ENCODE results near the gene TBC1D13.
"Not testable (repeated sequence)": the region's sequence is repeated elsewhere in the genome, so short reads cannot be mapped to it uniquely, and the experiment has no call there.

TBC1D13 gene

DNA sequence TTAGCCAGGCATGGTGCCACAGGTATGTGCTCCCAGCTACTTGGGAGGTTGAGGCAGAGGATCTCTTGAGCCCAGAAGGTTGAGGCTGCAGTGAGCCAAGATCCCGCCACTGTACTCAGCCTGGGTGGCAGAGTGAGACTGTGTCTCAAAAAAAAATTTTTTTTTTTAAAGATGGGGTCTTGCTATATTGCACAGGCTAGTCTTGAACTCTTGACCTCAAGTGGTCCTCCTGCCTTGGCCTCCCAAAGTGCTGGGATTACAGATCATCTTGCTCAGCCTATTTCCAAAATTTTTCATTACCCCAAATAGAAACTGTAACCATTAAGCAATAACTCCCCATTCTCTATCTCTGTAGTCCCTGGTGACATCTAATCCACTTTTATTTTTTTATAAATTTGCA, 4.4 kb upstream of the TBC1D13 start:
- no peak for DNase-seq (ENCODE audit: low read depth in 2 of 3, low spot score in 1 of 3)

DNA sequence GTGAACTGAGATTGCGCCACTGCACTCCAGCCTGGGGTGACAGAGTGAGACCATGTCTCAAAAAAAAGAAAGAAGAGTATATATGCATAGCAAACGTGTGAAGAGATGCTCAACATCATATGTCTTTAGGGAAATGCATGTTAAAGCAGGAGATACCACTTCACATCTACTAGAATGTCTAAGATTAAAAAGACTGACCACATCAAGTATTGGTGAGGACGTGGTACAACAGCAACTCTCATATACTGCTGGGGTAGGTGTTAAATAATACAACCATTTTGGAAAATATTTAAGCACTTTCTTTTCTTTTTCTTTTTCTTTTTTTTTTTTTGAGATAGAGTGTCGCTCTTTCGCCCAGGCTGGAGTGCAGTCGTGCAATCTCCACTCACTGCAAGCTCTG, 1.6 kb upstream of the TBC1D13 start:
- DNase-seq (ENCODE audit: low read depth in 2 of 3, low spot score in 1 of 3) = no peak

DNA sequence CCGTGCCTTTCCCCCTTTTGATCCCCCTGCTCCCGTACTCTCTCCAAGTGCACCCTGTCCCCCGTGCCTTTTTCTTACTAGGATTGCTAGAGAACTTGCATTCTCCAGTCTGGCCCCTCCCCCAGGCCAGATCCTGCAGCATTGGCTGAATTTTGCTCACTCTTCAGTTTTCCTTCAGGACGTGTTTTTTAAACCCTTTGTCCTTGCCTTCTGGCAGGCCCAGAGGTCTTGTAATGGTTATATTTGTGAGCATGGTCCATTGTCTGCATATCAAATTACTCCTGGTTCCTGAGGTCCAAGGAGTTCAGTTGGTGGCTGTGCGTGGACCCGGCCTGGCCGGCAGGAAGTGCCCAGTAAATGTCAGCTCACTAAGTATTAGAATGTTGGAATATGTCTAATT, 606 bp downstream of the TBC1D13 start:
- DNase-seq (ENCODE audit: low read depth in 2 of 3, low spot score in 1 of 3) = no peak

DNA sequence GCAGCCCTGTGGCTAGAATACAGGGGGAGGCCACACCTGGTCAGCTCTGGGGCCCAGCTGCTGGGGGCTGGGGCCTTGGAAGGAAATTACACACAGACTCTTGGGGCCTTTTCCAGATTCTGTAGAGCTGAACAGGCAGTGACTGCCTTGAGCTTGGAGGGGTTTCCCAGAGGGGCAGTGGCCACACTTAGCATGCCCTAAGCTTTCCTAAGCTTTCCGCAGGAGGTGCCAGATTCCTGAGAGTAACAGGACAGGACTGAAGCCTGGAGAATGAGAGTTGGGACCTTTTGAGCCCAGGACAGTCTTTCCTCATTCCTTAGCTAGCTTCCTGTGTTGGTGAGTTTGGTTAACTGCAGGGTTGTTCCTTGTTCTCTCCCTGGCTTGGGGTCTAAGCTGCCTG, 1.4 kb downstream of the TBC1D13 start:
- DNase-seq (ENCODE audit: low read depth in 2 of 3, low spot score in 1 of 3) = no peak

DNA sequence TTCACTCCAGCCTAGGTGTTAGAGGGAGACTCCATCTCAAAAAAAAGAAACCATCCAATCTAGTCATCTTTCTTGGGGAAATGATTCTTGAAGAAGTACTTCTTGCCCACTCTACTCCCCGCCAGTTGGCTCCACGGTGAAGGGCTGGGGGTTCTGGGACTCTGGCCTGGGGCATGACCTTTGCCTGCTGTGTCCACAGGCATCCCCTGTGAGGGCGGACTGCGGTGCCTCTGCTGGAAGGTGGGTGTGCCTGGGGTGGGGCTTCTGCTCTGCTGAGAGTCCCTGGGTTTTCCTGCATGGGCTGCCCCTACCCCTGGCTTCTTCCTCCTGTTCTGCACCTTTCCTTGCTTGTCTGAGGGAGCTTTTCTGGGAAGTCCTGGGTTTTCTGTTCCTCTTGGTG, 3.5 kb downstream of the TBC1D13 start:
- DNase-seq (ENCODE audit: low read depth in 2 of 3, low spot score in 1 of 3) = no peak

DNA sequence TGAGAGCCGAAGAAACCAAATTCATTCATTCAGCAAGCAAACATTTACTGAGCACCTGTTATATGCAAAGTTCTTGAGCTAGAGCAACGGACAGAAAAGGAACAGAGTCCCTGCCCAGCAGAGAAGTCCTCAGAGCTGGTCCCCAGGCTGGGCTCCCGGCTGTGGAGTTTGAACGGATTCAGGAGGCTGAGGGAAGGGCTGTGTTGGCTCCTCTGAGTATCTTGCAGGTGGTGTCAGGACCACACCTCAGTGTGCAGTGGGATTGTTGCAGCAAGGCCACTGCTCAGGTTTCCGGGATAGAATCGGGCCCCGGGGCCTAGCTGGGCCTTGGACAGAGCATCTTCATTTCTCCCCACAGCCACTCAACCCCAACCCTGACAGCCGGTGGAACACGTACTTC, 5.1 kb downstream of the TBC1D13 start:
- DNase-seq (ENCODE audit: low read depth in 2 of 3, low spot score in 1 of 3) = no peak

DNA sequence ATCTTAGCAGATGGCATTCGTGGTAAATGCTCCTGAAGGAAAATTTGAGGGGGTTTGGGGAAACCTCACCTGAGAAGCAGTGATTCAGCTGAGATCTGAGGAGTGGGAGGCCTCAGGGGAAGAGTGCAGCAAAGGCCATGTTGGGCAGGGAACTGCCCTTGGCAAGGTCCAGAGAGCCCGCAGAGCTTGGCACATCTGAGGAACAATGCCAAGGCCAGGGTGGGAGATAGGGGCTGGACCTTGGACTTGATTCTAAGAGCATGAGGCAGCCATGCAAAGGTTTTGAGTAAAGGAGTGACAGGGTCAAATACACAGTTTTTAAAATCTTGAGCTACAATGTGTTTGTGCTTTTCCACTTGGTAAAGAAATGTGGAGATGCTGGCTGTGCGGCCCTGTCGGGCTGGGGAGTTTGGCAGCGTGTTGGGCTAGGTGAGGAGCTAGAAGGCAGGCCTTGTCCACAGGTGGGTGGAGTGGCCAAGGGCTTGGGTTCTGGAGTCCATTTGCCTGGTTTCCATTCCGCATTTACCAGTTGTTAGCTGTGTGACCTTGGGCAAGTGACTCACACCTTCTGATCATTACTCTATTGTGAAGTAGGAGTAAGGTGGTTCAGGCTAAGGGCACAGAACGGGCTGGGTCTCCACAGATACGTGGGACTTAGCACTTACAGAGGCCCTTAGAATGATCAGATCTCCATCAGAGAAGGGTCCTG, 6.1 kb downstream of the TBC1D13 start:
- no peak for DNase-seq (ENCODE audit: low read depth in 2 of 3, low spot score in 1 of 3)

DNA sequence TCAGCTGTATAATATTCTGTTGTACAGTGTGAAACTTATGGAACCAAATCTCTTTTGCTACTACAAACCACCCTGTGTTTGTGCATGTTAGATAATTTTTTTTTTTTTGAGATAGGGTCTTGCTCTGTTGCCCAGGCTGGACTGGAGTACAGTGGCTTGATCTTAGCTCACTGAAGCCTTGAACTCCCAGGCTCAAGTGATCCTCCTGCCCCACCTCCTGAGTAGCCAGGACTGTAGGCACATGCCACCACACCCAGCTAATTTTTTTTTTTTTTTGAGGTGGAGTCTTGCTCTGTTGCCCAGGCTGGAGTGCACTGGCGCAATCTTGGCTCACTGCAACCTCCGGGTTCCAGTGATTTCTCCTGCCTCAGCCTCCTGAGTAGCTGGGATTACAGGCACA, 7.9 kb downstream of the TBC1D13 start:
- DNase-seq (ENCODE audit: low read depth in 2 of 3, low spot score in 1 of 3) = not testable (repeated sequence)

DNA sequence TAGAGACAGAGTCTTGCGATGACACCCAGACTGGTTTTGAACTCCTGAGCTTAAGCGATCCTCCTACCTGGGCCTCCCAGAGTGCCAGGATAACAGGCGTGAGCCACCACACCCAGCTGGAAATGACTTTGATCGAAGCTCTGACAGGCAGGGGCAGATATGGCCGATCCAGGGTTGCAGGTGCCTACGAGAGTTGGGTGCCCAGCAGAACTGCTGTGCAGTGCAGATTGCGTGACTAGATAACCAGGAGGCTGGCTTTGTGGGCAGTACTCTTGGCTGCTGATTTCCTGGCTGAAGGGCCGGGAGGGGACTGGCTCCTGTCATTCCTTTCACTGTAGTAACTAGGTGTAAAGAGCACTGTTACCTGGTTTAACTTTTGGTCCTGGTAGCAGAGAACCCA, 11.8 kb downstream of the TBC1D13 start:
- no peak for DNase-seq (ENCODE audit: low read depth in 2 of 3, low spot score in 1 of 3)

DNA sequence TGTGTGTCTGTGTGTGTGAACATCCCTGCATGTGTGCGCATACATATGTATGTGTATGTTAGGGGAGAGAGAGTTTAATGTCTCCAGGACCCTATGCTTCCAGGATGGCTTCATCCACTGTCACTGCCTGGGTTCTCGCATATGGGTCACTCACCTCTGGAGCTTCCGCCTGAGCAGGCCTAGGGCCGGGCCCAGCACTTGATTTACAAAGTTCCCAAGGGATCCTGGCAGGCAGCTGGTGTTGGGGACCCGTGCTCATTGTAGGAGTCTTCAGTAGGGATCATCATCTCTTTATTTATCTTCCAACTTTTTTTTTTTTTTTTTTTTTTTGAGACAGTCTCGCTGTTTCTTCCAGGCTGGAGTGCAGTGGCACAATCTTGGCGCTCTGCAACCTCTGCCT, 13.0 kb downstream of the TBC1D13 start:
- DNase-seq (ENCODE audit: low read depth in 2 of 3, low spot score in 1 of 3) = no peak

DNA sequence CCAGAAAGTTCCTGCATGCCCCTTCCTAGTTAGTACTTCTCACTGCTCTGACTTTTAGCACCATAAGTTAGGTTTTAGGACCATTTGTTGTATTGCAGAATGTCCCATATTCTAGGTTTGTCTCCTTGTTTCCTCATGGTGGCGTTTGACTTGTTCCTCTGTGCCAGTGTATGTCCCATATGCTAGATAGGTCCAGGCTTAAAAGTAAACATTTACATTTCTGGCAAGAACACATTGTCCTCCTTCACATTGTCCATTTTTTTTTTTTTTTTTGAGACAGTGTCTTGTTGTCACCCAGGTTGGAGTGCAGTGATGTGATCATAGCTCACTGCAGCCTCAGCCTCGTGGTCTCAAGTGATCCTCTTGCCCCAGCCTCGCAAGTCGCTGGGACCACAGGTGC, 15.4 kb downstream of the TBC1D13 start:
- DNase-seq (ENCODE audit: low read depth in 2 of 3, low spot score in 1 of 3) = no peak

DNA sequence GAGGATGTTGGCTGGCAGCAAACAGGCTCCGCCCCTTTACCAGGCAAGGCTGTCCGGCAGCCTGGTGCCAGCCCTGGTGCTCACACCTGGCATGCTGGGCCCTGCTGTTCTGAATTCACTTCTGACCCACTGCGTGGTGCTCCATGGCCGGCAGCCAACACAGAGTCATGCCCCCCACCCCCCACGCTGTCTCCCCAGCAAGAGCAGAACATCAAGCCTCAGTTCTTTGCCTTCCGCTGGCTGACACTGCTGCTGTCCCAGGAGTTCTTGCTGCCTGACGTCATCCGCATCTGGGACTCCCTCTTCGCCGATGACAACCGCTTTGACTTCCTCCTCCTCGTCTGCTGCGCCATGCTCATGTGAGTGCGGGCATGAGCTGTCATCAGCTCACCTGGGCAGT, 18.6 kb downstream of the TBC1D13 start:
- DNase-seq (ENCODE audit: low read depth in 2 of 3, low spot score in 1 of 3) = no peak

DNA sequence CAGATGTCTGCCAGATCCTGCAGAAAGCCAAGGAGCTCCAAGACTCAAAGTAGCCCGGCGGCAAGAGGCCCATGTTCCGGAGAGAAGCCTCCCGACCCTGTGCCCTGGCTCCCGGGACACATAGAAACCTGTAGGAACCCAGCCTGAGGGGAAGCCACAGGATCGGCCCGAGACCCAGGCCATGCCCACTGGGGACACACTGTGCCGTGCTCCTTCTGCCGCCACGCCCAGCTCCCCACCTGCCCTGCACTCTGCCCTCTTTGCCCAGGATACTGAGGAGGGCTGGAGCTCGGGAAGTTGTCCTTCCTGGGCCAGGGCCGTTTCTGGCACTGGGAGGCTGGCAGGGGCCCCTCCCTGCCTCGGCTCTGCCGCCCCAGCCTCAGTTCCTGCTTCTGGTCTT, 20.8 kb downstream of the TBC1D13 start:
- no peak for DNase-seq (ENCODE audit: low read depth in 2 of 3, low spot score in 1 of 3)

DNA sequence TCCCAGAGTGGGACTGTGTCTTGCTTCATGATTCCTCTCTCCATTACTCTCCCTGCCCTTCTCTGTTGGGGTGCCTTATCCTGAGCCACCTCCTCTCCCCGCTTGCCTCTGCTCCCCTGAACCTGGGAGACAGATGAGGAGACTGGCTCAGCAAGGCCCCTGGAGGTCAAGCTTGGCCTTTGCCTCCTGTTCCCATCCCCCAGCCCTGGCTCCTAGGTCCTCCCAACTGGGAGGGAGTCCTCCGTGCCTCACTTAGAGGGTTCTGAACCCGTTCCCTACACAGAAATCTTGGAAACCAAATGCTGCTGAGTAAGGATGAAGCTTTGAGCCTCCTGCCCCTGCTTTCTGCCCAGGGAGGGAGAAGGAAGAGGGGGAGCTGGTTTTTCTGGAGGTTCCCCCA, 21.5 kb downstream of the TBC1D13 start:
- DNase-seq (ENCODE audit: low read depth in 2 of 3, low spot score in 1 of 3) = no peak

DNA sequence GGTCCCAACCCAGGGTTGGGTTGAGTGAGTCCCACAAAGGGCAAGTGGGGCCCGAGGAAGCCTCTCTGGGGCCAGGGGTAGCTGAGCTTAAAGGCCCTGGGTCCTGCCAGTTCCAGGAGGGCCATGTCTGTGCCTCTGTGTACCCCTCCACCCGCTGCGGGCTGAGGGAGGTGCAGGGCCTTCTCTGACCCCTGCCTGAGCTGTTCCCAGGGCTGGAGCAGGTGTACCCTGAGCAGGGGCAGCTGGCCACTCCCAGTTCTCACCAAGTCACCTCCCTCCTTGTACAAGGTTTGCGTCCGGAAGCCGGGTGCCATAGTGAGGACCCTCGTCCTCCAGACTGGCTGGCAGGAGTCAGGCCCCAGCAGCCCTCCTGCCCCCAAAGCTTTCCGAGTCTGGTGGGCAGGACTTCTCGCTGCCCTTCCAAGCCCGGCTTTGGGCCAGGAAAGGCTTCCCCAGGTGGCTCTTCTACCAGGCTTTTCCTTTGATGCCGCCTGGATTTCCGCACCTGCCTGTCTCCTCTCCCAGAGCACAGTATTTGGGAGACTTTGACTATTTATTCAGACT, 22.1 kb downstream of the TBC1D13 start:
- DNase-seq (ENCODE audit: low read depth in 2 of 3, low spot score in 1 of 3) = no peak

DNA sequence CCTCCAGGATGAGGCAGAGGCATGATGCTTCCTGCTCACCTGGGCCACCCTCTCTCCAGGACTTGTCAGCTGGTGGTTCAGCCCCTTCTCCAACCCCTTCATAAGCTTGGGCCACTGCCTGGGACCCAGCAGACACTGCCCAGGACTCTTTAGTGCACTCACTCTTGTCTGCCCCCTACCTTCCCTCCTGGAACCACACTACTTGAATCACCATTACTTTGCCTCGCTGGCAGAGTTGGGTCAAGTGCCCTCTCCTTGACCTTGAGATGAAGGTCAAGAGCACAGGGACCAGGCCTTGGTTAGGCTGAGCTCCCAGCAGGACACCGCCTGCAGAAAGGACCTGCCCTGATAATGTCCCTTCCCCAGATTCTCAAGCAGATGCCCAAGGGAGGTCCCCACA, 22.8 kb downstream of the TBC1D13 start:
- no peak for DNase-seq (ENCODE audit: low read depth in 2 of 3, low spot score in 1 of 3)

DNA sequence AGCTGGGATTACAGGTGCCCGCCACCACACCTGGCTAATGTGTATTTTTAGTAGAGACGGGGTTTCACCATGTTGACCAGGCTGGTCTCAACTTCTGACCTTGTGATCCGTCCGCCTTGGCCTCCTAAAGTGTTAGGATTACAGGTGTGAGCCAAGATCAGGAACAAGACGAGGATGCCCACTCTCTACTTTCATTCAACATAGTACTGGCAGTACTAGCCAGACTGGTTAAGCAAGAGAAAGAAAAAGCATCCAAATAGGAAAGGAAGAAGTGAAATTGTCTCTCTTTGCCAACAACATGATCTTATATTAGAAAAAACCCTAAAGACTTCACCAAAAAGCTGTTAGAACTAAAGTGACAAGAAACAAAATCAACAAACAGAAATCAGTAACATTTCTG, 23.8 kb downstream of the TBC1D13 start:
- no peak for DNase-seq (ENCODE audit: low read depth in 2 of 3, low spot score in 1 of 3)

DNA sequence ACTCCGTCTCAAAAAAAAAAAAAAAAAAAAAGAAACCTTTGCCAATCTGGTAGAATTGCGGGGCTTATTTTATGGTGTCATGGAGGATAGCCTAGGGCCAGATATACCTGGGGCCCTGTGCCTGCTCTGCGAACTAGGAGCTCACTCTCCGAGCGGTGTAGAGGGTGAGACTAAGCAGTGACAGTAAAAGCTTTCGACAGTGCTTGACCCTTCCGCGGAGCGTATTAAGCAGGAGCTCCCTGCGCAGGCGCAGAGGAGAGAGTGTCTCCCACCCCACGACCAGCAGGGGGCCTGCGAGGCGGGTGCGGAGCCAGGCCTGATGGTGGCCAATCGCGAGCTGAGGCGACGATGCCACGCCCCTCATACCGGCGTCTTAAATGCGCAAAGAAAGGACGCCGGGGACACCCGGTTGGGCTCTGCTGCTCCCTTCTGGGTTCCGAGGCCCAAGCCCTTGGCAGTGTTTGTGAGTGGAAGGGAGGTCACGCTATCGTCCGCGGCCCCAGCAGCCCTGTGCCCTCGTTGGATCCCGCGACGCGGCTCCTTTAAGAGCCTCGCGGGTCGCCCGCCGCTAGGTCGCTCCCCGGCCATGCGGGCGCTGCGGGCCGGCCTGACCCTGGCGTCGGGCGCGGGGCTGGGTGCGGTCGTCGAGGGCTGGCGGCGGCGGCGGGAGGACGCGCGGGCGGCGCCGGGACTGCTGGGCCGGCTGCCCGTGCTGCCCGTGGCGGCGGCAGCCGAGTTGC, 31.2 kb downstream of the TBC1D13 start, which contains the start of gene ENDOG:
TSS of gene ENDOG (plus strand) at position 402 of the 740 bp plus-strand sequence. CDS start at position 587, 185 bp downstream.
- DNase-seq (ENCODE audit: low read depth in 2 of 3, low spot score in 1 of 3) = peak; percentile 96 to 97 (median 96)

DNA sequence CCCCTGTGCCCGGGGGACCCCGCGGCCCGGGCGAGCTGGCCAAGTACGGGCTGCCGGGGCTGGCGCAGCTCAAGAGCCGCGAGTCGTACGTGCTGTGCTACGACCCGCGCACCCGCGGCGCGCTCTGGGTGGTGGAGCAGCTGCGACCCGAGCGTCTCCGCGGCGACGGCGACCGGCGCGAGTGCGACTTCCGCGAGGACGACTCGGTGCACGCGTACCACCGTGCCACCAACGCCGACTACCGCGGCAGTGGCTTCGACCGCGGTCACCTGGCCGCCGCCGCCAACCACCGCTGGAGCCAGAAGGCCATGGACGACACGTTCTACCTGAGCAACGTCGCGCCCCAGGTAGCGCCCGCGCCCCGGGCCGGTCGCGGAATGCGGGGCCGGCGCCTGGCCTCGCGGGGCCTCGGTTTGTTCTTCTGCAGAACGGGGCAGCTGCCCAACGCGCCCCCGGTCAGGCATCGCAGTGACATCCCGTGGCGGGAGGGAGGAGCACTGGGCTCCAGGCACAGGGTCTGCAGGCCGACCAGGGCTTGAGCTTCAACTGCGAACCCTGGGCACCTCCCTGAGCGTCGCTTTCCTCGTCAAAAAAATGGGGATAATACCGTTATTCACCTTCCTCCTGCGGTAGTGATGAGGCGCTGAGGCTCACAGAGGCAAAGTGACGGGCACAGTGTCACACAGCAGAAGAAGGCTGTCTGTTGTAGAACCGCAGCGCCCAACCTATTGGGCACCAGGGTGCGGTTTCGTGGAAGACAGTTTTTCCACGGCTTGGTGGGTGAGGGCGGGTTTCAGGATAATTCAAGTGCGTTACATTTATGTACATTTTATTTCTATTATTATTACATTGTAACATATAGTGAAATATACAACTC, 32.0 kb downstream of the TBC1D13 start:
- peak in 2 of 3 donors; percentile 23 to 42 for DNase-seq (ENCODE audit: low read depth in 2 of 3, low spot score in 1 of 3)

DNA sequence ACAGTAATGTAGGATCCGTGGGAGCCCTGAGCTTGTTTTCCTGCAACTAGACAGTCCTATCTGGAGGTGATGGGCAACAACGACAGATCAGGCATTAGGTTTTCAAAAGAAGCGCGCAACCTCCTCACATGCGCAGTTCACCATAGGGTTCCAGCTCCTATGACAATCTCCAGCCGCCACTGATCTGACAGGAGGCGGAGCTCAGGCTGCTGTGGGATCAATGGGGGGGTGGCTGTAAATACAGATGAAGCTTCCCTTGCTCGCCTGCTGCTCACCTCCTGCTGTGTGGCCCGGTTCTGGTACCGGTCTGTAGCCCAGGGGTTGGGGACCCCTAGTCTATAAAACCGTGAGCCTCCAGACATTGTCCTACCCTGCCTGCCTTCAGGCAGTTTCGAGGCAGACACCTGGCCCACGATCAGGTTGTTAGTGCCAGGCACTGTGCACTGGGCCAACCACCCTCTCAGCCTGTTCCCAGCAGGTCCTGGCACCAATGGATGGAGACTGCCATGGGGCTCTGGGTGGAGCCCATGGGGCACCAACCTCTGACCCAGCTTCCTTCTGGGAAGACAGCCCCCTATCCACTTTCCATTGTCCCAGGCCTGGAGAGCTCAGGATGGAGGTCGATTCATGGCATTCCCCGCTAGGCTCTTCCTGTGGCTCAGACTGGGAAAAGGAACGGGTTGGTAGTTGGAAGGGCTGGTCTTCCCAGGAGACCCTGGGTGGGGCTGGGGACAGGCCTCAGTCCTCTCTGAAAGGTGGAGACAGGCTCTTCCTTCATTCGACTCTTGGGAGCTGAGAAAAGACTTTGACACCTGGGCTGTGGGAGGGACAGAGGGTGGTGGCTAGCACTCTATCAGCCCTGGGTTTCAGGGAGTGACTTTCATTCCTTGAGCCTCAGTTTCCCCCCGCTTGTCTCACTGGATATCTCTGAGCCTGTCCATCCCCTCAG, 32.9 kb downstream of the TBC1D13 start:
- DNase-seq (ENCODE audit: low read depth in 2 of 3, low spot score in 1 of 3) = no peak

Data from stimulated activated CD4-positive, alpha-beta T cell treated with anti-CD3 and anti-CD28 coated beads, Interleukin-12 subunit alpha, Interleukin-12 subunit beta, amount 100 ng/mL, for 48 hours (primary cell).